GM18858 (cell line): ENCODE measurements around the gene PIGX.

Experiments used
- ATAC-seq: cut with Tn5 transposase; IDR thresholded peaks from one replicate; pipeline ENCODE4 v1.9.1; 2021; ENCODE audit not compliant: unreplicated experiment

Gene PIGX

GRCh38 chr3:196754091-196754981 lies 42.2 kb downstream of the PIGX start:
- ATAC-seq: no peak

GRCh38 chr3:196756732-196757131 lies 44.6 kb downstream of the PIGX start:
- ATAC-seq: no peak

GRCh38 chr3:196757876-196758739 lies 45.9 kb downstream of the PIGX start:
- no peak for ATAC-seq

GRCh38 chr3:196763179-196763578 lies 51.0 kb downstream of the PIGX start:
- no peak for ATAC-seq

GRCh38 chr3:196765454-196765853 lies 53.3 kb downstream of the PIGX start:
- no peak for ATAC-seq

GRCh38 chr3:196771067-196771466 lies 58.9 kb downstream of the PIGX start:
- no peak for ATAC-seq

GRCh38 chr3:196772102-196772501 lies 59.9 kb downstream of the PIGX start:
- ATAC-seq: no peak

- no peak for ATAC-seq
Observed at GRCh38 chr3:196772897-196773296, 60.7 kb downstream of the PIGX start.

GRCh38 chr3:196774191-196774820 lies 62.1 kb downstream of the PIGX start:
- ATAC-seq: no peak

- no peak for ATAC-seq
Observed at GRCh38 chr3:196774848-196775422, 62.8 kb downstream of the PIGX start.

- no peak for ATAC-seq
Observed at GRCh38 chr3:196775938-196776337, 63.8 kb downstream of the PIGX start.

- no peak for ATAC-seq
Observed at GRCh38 chr3:196777836-196778235, 65.7 kb downstream of the PIGX start.

GRCh38 chr3:196778755-196779154 lies 66.6 kb downstream of the PIGX start:
- ATAC-seq: no peak

GRCh38 chr3:196782511-196782910 lies 70.3 kb downstream of the PIGX start:
- no peak for ATAC-seq
